A549 (cell line): ENCODE measurements around the gene CNOT1. TPM values are rescaled to one million over a fixed set of nuclear protein-coding genes. Genes with fewer than 3 reads are reported as not detected.

Source experiments
- ATAC-seq, 2 experiments: fragments of 200-7000 bp in 1 of 2; fragments of >200 bp in 1 of 2; cut with Nextera tagmentation in 1 of 2; cut with Tn5 transposase in 1 of 2; 3 replicates each; pipeline versions ENCODE4 v1.8.0 to v1.9.1; 2018 to 2020; ENCODE audit warnings: mild to moderate bottlenecking in 1 of 2, moderate library complexity in 1 of 2
- CTCF ChIA-PET: fragments of 300-600 bp; sonication (Branson Sonifier 250); formaldehyde crosslinking; extraction: SDS; loops from one replicate; lab custom pipeline; 2021; ENCODE audit warnings: antibody characterized with exemption, inconsistent platforms; lab: Yijun Ruan, JAX
- POLR2A ChIA-PET: fragments of 350-600 bp; formaldehyde crosslinking; extraction: SDS; loops from one replicate; lab custom pipeline; 2021; ENCODE audit warnings: antibody characterized with exemption, inconsistent platforms; lab: Yijun Ruan, JAX
- DNase-seq, 2 experiments: peaks; one replicate each; pipeline versions ENCODE4 v3.0.0 to v3.0.0-alpha.2; 2011 to 2016; ENCODE audit warnings: low read depth in 1 of 2, low spot score in 1 of 2
- FAIRE-seq: peaks from 2 replicates; lab custom pipeline; 2011; peaks lifted over from hg19 to GRCh38; lab: Jason Lieb, UNC
- H3K27ac ChIP-seq, 2 experiments: fragments of >200 bp; sonication (Bioruptor Twin); formaldehyde crosslinking; 3 replicates each; pipeline ENCODE4 v1.5.1; 2016 to 2017
- H3K4me1 ChIP-seq: fragments of >200 bp; sonication (Bioruptor Twin); formaldehyde crosslinking; 3 replicates; pipeline ENCODE4 v1.6.1; 2016
- H3K4me2 ChIP-seq: fragments of >200 bp; sonication (Bioruptor Twin); formaldehyde crosslinking; 3 replicates; pipeline ENCODE4 v1.6.1; 2016
- H3K4me3 ChIP-seq: fragments of >200 bp; sonication (Bioruptor Twin); formaldehyde crosslinking; 3 replicates; pipeline ENCODE4 v1.5.1; 2016
- H3K9me3 ChIP-seq: fragments of >200 bp; sonication (Bioruptor Twin); formaldehyde crosslinking; 3 replicates; pipeline ENCODE4 v1.6.1; 2016
- BHLHE40 ChIP-seq: IDR thresholded peaks from 2 replicates; pipeline ENCODE4 v1.6.1; 2012; ENCODE audit warnings: low read depth, low read length, inconsistent platforms
- CHD2 ChIP-seq: fragments of 150-350 bp; IDR thresholded peaks from 2 replicates; pipeline ENCODE4 v1.6.1; 2014; ENCODE audit warnings: low read length; ENCODE audit not compliant: partially characterized antibody
- CHD4 ChIP-seq: fragments of 200-600 bp; sonication (generic); IDR thresholded peaks from 2 replicates; pipeline ENCODE4 v1.6.1; 2016; ENCODE audit warnings: antibody characterized with exemption, mild to moderate bottlenecking, borderline replicate concordance
- FOSL2 ChIP-seq, 2 experiments: fragments of 450-650 bp in 1 of 2; fragments of >200 bp in 1 of 2; sonication (Bioruptor Twin) in 1 of 2; formaldehyde crosslinking; IDR thresholded peaks; 2 replicates each; pipeline versions ENCODE4 v1.5.0 to v1.6.1; 2016 to 2020; ENCODE audit warnings: mild to moderate bottlenecking in 1 of 2, moderate library complexity in 1 of 2
- FOXS1 ChIP-seq: fragments of 250-450 bp; sonication (Bioruptor Pico); IDR thresholded peaks from 2 replicates; pipeline ENCODE4 v1.5.0; 2020; ENCODE audit warnings: mild to moderate bottlenecking, moderate library complexity
- GATA3 ChIP-seq: IDR thresholded peaks from 2 replicates; pipeline ENCODE4 v1.6.1; 2012; ENCODE audit warnings: borderline replicate concordance
- HDAC2 ChIP-seq: fragments of 200-600 bp; sonication (generic); IDR thresholded peaks from 2 replicates; pipeline ENCODE4 v1.6.1; 2016
- HMGXB4 ChIP-seq: fragments of 250-450 bp; sonication (Bioruptor Pico); IDR thresholded peaks from 2 replicates; pipeline ENCODE4 v1.5.0; 2021; ENCODE audit warnings: mild to moderate bottlenecking, moderate library complexity, borderline replicate concordance
- MAZ ChIP-seq: fragments of 150-350 bp; IDR thresholded peaks from 2 replicates; pipeline ENCODE4 v1.6.1; 2014; ENCODE audit warnings: antibody characterized with exemption, low read depth, low read length, borderline replicate concordance
- PHF8 ChIP-seq: fragments of 200-600 bp; sonication (generic); IDR thresholded peaks from 2 replicates; pipeline ENCODE4 v1.6.1; 2016; ENCODE audit warnings: low read depth, mild to moderate bottlenecking, antibody characterized with exemption, moderate library complexity, borderline replicate concordance
- POLR2A ChIP-seq: IDR thresholded peaks from 2 replicates; pipeline ENCODE4 v1.6.1; 2012; ENCODE audit warnings: mild to moderate bottlenecking, low read length
- RFX5 ChIP-seq: fragments of 450-650 bp; IDR thresholded peaks from 2 replicates; pipeline ENCODE4 v1.7.1; 2014; ENCODE audit warnings: antibody characterized with exemption, mild to moderate bottlenecking, moderate library complexity
- SMC3 ChIP-seq: fragments of >200 bp; sonication (Bioruptor Twin); formaldehyde crosslinking; IDR thresholded peaks from 3 replicates; pipeline ENCODE4 v1.6.1; 2018; ENCODE audit warnings: inconsistent platforms
- ZC3H11A ChIP-seq: fragments of 450-650 bp; IDR thresholded peaks from 2 replicates; pipeline ENCODE4 v1.6.1; 2014; ENCODE audit warnings: antibody characterized with exemption, mild to moderate bottlenecking
- WGBS: methylation state at CpG from one replicate; pipeline ENCODE4 v1.1.6; 2017; ENCODE audit errors: missing lambda C conversion rate; 5-methylcytosine and 5-hydroxymethylcytosine counted together
- polyA plus RNA-seq, 4 experiments: library from polyadenylated mRNA; depleted of rRNA in 3 of 4; stranded (reverse); fragments of >200 nt; fragmentation: RNase III in 1 of 4; extraction: RNeasy Plus Mini Kit Qiagen cat#74134 plus additional on column Dnase treatment in 1 of 4; gene quantifications; 2 replicates in 3 of 4; 3 replicates in 1 of 4; pipeline ENCODE4 v1.2.3, GENCODE V29; 2011 to 2017
- TF ChIP-seq, protein P1 (sequence below): IDR thresholded peaks from 2 replicates; pipeline ENCODE4 v1.6.1; 2012; ENCODE audit warnings: low read depth, borderline replicate concordance
- TF ChIP-seq, protein P2 (sequence below): fragments of 200-600 bp; sonication (generic); IDR thresholded peaks from 2 replicates; pipeline ENCODE4 v1.6.1; 2016; ENCODE audit warnings: antibody characterized with exemption, mild to moderate bottlenecking, moderate library complexity
- TF ChIP-seq, protein P3 (sequence below): fragments of 250-450 bp; sonication (Bioruptor Pico); IDR thresholded peaks from 2 replicates; pipeline ENCODE4 v1.5.0; 2020; ENCODE audit warnings: low read depth, mild to moderate bottlenecking, moderate library complexity

Gene CNOT1
- polyA plus RNA-seq, 2 of the 4 experiments (the other 2 are of a cell fraction) = 119 to 226 TPM

DNA sequence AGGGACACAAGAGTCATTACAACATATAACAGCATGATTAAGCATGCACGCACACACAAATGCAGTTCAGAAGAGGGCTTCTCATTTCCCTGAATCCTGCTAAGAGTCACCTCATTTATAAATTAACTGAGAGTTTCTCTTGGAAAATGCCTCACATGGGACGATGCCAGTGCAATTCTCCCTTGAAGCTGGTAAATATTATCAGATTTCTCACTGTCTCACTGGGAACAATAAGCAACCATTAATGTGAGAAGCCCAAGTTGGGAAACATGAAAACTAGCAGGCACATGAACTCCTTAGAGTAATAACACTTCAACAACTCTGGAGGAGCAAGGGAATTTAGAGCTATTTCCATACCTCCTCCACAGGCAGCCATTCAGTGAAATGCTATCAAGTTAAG, 87.9 kb downstream of the CNOT1 start:
- FAIRE-seq (no peak), DNase-seq (no peak), ATAC-seq (no peak)
- no peak overlapping the region for H3K4me2 ChIP-seq
- TF ChIP-seq ZC3H11A = no peak
- no peak for TF ChIP-seq FOSL2 (IDR thresholded peaks at IDR 0.05)
- no peak for TF ChIP-seq FOSL2 (CRISPR knock-in tag; IDR thresholded peaks at IDR 0.05)
- no peak for TF ChIP-seq BHLHE40
- no peak for TF ChIP-seq GATA3
- TF ChIP-seq CHD4 = no peak
- TF ChIP-seq POLR2A = no peak
- TF ChIP-seq, protein P1, sequence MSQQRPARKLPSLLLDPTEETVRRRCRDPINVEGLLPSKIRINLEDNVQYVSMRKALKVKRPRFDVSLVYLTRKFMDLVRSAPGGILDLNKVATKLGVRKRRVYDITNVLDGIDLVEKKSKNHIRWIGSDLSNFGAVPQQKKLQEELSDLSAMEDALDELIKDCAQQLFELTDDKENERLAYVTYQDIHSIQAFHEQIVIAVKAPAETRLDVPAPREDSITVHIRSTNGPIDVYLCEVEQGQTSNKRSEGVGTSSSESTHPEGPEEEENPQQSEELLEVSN = no peak
- TF ChIP-seq, protein P2, sequence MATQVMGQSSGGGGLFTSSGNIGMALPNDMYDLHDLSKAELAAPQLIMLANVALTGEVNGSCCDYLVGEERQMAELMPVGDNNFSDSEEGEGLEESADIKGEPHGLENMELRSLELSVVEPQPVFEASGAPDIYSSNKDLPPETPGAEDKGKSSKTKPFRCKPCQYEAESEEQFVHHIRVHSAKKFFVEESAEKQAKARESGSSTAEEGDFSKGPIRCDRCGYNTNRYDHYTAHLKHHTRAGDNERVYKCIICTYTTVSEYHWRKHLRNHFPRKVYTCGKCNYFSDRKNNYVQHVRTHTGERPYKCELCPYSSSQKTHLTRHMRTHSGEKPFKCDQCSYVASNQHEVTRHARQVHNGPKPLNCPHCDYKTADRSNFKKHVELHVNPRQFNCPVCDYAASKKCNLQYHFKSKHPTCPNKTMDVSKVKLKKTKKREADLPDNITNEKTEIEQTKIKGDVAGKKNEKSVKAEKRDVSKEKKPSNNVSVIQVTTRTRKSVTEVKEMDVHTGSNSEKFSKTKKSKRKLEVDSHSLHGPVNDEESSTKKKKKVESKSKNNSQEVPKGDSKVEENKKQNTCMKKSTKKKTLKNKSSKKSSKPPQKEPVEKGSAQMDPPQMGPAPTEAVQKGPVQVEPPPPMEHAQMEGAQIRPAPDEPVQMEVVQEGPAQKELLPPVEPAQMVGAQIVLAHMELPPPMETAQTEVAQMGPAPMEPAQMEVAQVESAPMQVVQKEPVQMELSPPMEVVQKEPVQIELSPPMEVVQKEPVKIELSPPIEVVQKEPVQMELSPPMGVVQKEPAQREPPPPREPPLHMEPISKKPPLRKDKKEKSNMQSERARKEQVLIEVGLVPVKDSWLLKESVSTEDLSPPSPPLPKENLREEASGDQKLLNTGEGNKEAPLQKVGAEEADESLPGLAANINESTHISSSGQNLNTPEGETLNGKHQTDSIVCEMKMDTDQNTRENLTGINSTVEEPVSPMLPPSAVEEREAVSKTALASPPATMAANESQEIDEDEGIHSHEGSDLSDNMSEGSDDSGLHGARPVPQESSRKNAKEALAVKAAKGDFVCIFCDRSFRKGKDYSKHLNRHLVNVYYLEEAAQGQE = no peak
- no peak for TF ChIP-seq RFX5
- no peak for TF ChIP-seq PHF8
- TF ChIP-seq FOXS1 = no peak
- no peak for TF ChIP-seq CHD2
- H3K27ac ChIP-seq = no peak overlapping the region
- POLR2A ChIA-PET = interaction anchor here (0.6 kb wide), 1 partner anchor 1664 kb away, joined by 3 read pairs; no protein-coding TSS in a partner anchor
- CTCF ChIA-PET = interaction anchor here (0.6 to 1.5 kb wide), 5 partner anchors 22 to 1446 kb away, joined by 3 to 4 read pairs (median 3); no protein-coding TSS in a partner anchor
- WGBS = 89% methylated on average over 2 of the region's 2 CpGs
- H3K4me1 ChIP-seq = no peaks in the 10 kb centered on the region
- H3K9me3 ChIP-seq = no peaks in the 10 kb centered on the region
- H3K4me3 ChIP-seq = no peak overlapping the region

DNA sequence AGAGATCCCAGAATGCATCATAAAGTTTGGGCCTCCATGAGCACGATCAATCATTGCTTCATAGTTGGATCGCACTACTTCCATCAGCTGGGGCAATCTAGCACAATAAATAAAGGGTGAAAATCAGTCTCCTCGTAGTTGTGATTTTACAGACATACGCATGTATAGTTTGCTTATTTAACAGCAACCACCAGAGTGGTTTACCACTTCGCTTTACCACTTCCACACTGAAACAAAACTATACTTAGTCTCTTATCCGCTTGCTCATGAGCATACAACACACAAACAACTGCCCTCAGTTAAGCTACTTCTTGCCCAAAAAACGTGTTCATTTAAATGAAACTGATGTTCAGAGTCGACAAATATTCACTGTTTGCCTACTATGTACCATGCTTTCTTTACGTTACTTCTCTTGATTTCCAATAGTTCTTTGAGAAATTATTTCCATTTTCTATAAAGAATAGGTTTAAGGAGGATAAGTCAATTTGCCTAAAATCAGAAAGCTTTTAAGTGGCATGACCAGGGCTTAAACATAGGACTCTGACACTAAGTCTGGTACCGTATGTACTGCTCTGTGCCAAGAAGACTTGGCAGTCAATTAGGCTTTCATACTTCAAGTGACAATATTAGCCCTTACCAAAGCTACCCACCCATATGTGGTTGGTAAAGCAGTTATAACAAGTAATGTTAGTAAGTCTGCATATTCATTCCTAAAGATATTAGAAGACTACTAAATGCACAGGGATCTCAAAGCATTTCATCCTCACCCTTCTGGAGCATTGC, 92.3 kb downstream of the CNOT1 start:
- TF ChIP-seq SMC3 (no peak), HDAC2 (no peak), HMGXB4 (CRISPR knock-in tag) (no peak), MAZ (no peak)
- TF ChIP-seq, protein P3, sequence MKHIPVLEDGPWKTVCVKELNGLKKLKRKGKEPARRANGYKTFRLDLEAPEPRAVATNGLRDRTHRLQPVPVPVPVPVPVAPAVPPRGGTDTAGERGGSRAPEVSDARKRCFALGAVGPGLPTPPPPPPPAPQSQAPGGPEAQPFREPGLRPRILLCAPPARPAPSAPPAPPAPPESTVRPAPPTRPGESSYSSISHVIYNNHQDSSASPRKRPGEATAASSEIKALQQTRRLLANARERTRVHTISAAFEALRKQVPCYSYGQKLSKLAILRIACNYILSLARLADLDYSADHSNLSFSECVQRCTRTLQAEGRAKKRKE (CRISPR knock-in tag) = no peak
- CTCF ChIA-PET = interaction anchor here (1.0 to 1.2 kb wide), 4 partner anchors 10 to 42 kb away, joined by 3 to 5 read pairs (median 4); no protein-coding TSS in a partner anchor
- Histone ChIP-seq H3K4me1 (no peaks in the 10 kb centered on the region), H3K9me3 (no peaks in the 10 kb centered on the region), H3K4me3 (no peak overlapping the region), H3K27ac (no peak overlapping the region), H3K4me2 (no peak overlapping the region)
- ATAC-seq (no peak), DNase-seq (no peak), FAIRE-seq (no peak)
- 91% methylated on average over 10 of the region's 10 CpGs for WGBS
- POLR2A ChIA-PET = no interaction called here
